Spinal cord (tissue), 10 donors: Measurements from ENCODE around the gene RIMS3. TPM values are rescaled to one million over a fixed set of nuclear protein-coding genes. Genes with fewer than 3 reads are reported as not detected.

Experiments used
- DNase-seq, 6 donors: peaks; one replicate each; pipeline versions ENCODE4 v3.0.0 to v3.0.0-alpha.2; 2013 to 2015; ENCODE audit warnings: low spot score in 6 of 6, low read depth in 4 of 6
- H3K27ac ChIP-seq: one replicate; pipeline ENCODE4 v1.5.1; 2013; ENCODE audit warnings: low read depth, low read length, control low read depth
- H3K27me3 ChIP-seq: one replicate; pipeline ENCODE4 v1.6.1; 2013; ENCODE audit warnings: low read length; ENCODE audit not compliant: control insufficient read depth, insufficient read depth
- H3K36me3 ChIP-seq: one replicate; pipeline ENCODE4 v1.6.1; 2013; ENCODE audit warnings: low read length; ENCODE audit not compliant: control insufficient read depth, insufficient read depth
- H3K4me1 ChIP-seq: one replicate; pipeline ENCODE4 v1.6.1; 2013; ENCODE audit warnings: low read length; ENCODE audit not compliant: control insufficient read depth, insufficient read depth
- H3K4me3 ChIP-seq: one replicate; pipeline ENCODE4 v1.5.1; 2013; ENCODE audit warnings: low read depth, low read length, control low read depth
- H3K9me3 ChIP-seq: one replicate; pipeline ENCODE4 v1.6.1; 2013; ENCODE audit warnings: low read length; ENCODE audit not compliant: control insufficient read depth, insufficient read depth
- WGBS: methylation state at CpG from one replicate; pipeline ENCODE4 v1.1.5; 2013; ENCODE audit warnings: missing lambda C conversion rate; ENCODE audit not compliant: insufficient coverage; 5-methylcytosine and 5-hydroxymethylcytosine counted together
- polyA plus RNA-seq, 2 donors: library from polyadenylated mRNA; unstranded; fragments of 120-200 nt; gene quantifications; one replicate each; pipeline ENCODE4 v1.2.1, GENCODE V29; 2013; ENCODE audit not compliant: insufficient read length in 2 of 2
- total RNA-seq, 2 donors: library from RNA; depleted of rRNA in 1 of 2; stranded (reverse); fragments of 120-200 nt in 1 of 2; fragments of >200 nt in 1 of 2; gene quantifications; one replicate each; pipeline versions ENCODE4 v1.2.3 to v1.2.4, GENCODE V29; 2013 to 2014
- donor health status: healthy.

Gene RIMS3
- total and polyA plus RNA-seq, 4 donors = 14.1 to 42.2 (median 36.1) TPM

GRCh38 chr1:40607921-40608320 lies 57.6 kb downstream of the RIMS3 start:
- Histone ChIP-seq H3K36me3 (no peaks in the 10 kb centered on the region), H3K4me3 (no peak overlapping the region), H3K27ac (no peak overlapping the region), H3K4me1 (peaks cover 6% of the 10 kb centered on the region), H3K27me3 (no peaks in the 10 kb centered on the region), H3K9me3 (no peaks in the 10 kb centered on the region)
- no peak for DNase-seq
- 50% methylated on average over 1 of the region's 1 CpG for WGBS

GRCh38 chr1:40606978-40607377 lies 58.5 kb downstream of the RIMS3 start:
- H3K36me3 ChIP-seq = no peaks in the 10 kb centered on the region
- H3K27me3 ChIP-seq = no peaks in the 10 kb centered on the region
- no peaks in the 10 kb centered on the region for H3K4me1 ChIP-seq
- H3K9me3 ChIP-seq = no peaks in the 10 kb centered on the region
- no peak overlapping the region for H3K27ac ChIP-seq
- WGBS = 77% methylated on average over 2 of the region's 2 CpGs
- DNase-seq = no peak
- H3K4me3 ChIP-seq = no peak overlapping the region

- no peaks in the 10 kb centered on the region for H3K27me3 ChIP-seq
- no peak for DNase-seq
- no peak overlapping the region for H3K4me3 ChIP-seq
- H3K9me3 ChIP-seq = no peaks in the 10 kb centered on the region
- H3K36me3 ChIP-seq = no peaks in the 10 kb centered on the region
- WGBS = no CpG with 5 or more reads among the region's 3 CpGs
- H3K27ac ChIP-seq = no peak overlapping the region
- H3K4me1 ChIP-seq = no peaks in the 10 kb centered on the region
Observed at GRCh38 chr1:40606194-40606593, 59.3 kb downstream of the RIMS3 start.

GRCh38 chr1:40599926-40600325 lies 65.6 kb downstream of the RIMS3 start:
- DNase-seq = no peak
- WGBS = no CpG with 5 or more reads among the region's 1 CpG
- Histone ChIP-seq H3K27me3 (no peaks in the 10 kb centered on the region), H3K36me3 (no peaks in the 10 kb centered on the region), H3K4me1 (no peaks in the 10 kb centered on the region), H3K27ac (no peak overlapping the region), H3K4me3 (no peak overlapping the region), H3K9me3 (no peaks in the 10 kb centered on the region)

- no peaks in the 10 kb centered on the region for H3K27me3 ChIP-seq
- H3K36me3 ChIP-seq = no peaks in the 10 kb centered on the region
- H3K4me1 ChIP-seq = no peaks in the 10 kb centered on the region
- H3K4me3 ChIP-seq = no peak overlapping the region
- H3K27ac ChIP-seq = no peak overlapping the region
- 94% methylated on average over 5 of the region's 7 CpGs for WGBS
- no peaks in the 10 kb centered on the region for H3K9me3 ChIP-seq
- no peak for DNase-seq
Observed at GRCh38 chr1:40595623-40596022, 69.9 kb downstream of the RIMS3 start.

GRCh38 chr1:40594187-40594531 lies 71.3 kb downstream of the RIMS3 start:
- H3K4me1 ChIP-seq = no peaks in the 10 kb centered on the region
- WGBS = 74% methylated on average over 2 of the region's 3 CpGs
- H3K27ac ChIP-seq = no peak overlapping the region
- H3K36me3 ChIP-seq = no peaks in the 10 kb centered on the region
- DNase-seq = no peak
- H3K9me3 ChIP-seq = no peaks in the 10 kb centered on the region
- no peaks in the 10 kb centered on the region for H3K27me3 ChIP-seq
- no peak overlapping the region for H3K4me3 ChIP-seq

- no peak overlapping the region for H3K4me3 ChIP-seq
- no peaks in the 10 kb centered on the region for H3K9me3 ChIP-seq
- H3K4me1 ChIP-seq = no peaks in the 10 kb centered on the region
- H3K27ac ChIP-seq = no peak overlapping the region
- no peaks in the 10 kb centered on the region for H3K36me3 ChIP-seq
- peak in 1 of 6 donors; percentile 2 for DNase-seq
- H3K27me3 ChIP-seq = no peaks in the 10 kb centered on the region
- WGBS = 60% methylated on average over 5 of the region's 8 CpGs
Observed at GRCh38 chr1:40593449-40594186, 71.9 kb downstream of the RIMS3 start.

- 0% methylated on average over 1 of the region's 6 CpGs for WGBS
- H3K27me3 ChIP-seq = no peaks in the 10 kb centered on the region
- no peak overlapping the region for H3K27ac ChIP-seq
- H3K4me3 ChIP-seq = no peak overlapping the region
- no peaks in the 10 kb centered on the region for H3K9me3 ChIP-seq
- no peaks in the 10 kb centered on the region for H3K4me1 ChIP-seq
- H3K36me3 ChIP-seq = no peaks in the 10 kb centered on the region
- peak in 5 of 6 donors; percentile 22 to 87 (median 28) for DNase-seq
Observed at GRCh38 chr1:40592107-40592803, 73.2 kb downstream of the RIMS3 start.

GRCh38 chr1:40588586-40588985 lies 76.9 kb downstream of the RIMS3 start:
- 60% methylated on average over 1 of the region's 2 CpGs for WGBS
- Histone ChIP-seq H3K4me3 (no peak overlapping the region), H3K9me3 (no peaks in the 10 kb centered on the region), H3K36me3 (no peaks in the 10 kb centered on the region), H3K27ac (no peak overlapping the region), H3K4me1 (no peaks in the 10 kb centered on the region), H3K27me3 (no peaks in the 10 kb centered on the region)
- peak in 1 of 6 donors; percentile 62 for DNase-seq

GRCh38 chr1:40583980-40584379 lies 81.5 kb downstream of the RIMS3 start:
- no peaks in the 10 kb centered on the region for H3K9me3 ChIP-seq
- H3K4me1 ChIP-seq = no peaks in the 10 kb centered on the region
- H3K4me3 ChIP-seq = no peak overlapping the region
- H3K27me3 ChIP-seq = no peaks in the 10 kb centered on the region
- DNase-seq = no peak
- H3K36me3 ChIP-seq = no peaks in the 10 kb centered on the region
- no peak overlapping the region for H3K27ac ChIP-seq
- 63% methylated on average over 1 of the region's 6 CpGs for WGBS
